ENCODE data around the gene OXGR1.

DNA sequence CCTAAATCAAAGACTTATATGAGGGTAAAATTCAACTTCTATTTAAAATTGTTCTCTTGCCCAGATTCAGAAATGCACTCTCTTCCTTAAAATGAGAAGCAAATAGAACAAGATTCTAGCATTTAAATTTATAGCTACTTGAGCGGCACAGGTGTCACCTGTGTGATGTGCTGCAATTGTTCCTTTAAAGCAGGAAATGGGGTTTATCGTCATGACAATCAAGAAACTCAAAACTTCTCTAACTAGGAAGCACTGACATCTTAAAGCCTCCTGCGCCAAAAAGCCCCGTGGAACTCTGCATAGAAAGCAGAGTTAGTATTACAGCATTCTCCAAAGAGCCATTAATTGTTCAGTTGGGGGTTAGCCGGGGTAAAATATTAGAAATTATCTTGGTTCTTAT lies 2.6 kb upstream of the OXGR1 start:
- TF ChIP-seq, protein P1, sequence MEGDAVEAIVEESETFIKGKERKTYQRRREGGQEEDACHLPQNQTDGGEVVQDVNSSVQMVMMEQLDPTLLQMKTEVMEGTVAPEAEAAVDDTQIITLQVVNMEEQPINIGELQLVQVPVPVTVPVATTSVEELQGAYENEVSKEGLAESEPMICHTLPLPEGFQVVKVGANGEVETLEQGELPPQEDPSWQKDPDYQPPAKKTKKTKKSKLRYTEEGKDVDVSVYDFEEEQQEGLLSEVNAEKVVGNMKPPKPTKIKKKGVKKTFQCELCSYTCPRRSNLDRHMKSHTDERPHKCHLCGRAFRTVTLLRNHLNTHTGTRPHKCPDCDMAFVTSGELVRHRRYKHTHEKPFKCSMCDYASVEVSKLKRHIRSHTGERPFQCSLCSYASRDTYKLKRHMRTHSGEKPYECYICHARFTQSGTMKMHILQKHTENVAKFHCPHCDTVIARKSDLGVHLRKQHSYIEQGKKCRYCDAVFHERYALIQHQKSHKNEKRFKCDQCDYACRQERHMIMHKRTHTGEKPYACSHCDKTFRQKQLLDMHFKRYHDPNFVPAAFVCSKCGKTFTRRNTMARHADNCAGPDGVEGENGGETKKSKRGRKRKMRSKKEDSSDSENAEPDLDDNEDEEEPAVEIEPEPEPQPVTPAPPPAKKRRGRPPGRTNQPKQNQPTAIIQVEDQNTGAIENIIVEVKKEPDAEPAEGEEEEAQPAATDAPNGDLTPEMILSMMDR (IDR thresholded peaks at IDR 0.05), result no peak
- TF ChIP-seq EP300 (IDR thresholded peaks at IDR 0.05) (no peak), POLR2A (IDR thresholded peaks at IDR 0.05) (no peak)
